Stimulated activated CD4-positive, alpha-beta T cell treated with anti-CD3 and anti-CD28 coated beads, TNF-alpha, amount 100 ng/mL, for 48 hours (primary cell): ENCODE data around the gene PPIP5K1.
"Not testable (repeated sequence)": the region's sequence is repeated elsewhere in the genome, so short reads cannot be mapped to it uniquely, and the experiment has no call there.

Experiments used
- DNase-seq, 3 donors: peaks; one replicate each; pipeline ENCODE4 v3.0.0-alpha.2; 2020; ENCODE audit warnings: low read depth in 3 of 3

The PPIP5K1 gene

DNA sequence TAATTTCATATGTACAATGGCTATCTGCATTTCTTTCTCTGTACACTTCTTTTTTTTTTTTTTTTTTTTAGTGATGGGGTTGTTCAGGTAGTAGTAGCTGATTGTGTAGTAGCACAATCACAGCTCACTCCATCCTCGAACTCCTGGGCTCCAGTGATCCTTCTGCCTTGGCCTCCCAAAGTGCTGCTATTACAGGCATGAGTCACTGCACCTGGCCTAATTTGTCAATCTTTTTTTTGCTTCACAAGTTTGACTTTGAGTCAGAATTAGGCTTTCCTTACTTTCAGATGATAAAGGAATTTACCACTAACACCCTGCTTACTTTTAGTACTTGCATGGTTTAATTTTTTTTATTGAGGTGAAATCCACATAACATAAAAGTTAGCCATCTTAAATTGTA is 44.6 kb downstream of the PPIP5K1 start:
- no peak for DNase-seq

DNA sequence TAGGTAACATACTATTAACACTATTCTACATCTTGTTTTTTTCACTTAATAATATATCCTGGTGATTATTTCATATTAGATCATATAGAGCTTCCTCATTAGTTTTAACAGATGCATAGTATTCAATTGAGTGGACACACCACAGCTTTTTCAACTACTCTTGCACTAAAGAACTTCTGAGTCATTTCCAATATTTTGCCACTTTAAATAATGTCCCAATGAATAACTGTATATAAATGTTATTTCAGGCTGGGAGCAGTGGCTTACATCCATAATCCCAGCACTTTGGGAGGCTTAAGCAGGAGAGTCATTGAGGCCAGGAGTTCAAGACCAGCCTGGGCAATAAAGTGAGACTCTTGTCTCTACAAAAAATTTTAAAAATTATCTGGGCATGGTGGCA is 45.7 kb downstream of the PPIP5K1 start:
- DNase-seq = no peak

DNA sequence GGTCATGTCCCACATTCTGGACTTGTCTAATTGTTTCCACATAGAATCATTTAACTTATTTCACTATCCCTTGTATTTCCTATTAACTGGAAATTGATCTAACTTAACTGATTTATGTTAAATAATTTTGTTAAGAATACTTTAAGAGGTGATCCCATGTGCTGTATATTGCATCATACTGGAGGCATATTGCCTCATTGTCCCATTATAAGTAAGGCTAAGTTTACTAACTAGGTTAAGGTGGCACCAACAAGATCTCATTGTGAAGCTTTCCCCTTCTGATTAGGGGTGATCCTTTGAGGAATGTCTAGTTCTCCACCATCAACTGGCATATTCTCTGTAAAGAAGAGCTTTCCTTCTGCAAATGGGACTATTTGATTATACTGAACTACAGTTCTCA is 48.2 kb downstream of the PPIP5K1 start:
- no peak for DNase-seq

DNA sequence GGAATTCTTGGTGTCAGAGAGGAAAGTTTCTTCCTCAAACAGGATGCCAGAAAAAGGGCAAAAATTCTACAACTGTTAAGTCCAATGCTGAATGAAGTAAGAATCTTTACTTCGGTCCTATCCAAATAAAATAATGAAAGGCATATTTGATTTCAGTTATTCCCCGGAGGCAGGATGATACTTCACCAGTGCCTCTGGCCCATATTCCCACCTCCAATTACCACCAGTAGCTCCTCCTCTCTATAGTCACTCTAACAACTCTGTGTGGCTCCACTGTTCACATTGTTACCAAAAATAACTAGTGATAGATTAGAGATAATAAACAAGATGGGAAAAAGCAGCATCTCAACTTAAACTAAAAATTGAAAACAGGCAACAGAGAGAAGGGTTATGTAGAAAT is 51.9 kb downstream of the PPIP5K1 start:
- no peak for DNase-seq

DNA sequence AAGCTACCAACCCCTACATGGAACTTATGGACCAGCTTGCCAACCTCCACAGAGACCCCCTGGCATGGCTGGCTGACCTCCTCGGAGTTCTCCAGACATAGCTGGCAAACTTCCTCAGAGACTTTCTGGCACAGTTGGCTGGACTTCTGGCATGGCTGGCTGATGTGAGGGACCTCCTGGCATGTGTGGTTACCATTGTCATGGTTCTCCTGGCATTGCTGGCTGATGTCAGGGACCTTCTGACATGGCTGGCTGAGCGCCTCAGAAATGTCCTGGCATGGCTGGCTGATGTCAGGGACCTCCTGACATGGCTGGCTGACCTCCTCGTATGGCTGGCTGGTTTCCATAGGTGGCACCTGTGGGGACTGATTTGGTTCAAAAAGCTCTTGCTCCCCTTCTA is 55.1 kb downstream of the PPIP5K1 start:
- no peak for DNase-seq

DNA sequence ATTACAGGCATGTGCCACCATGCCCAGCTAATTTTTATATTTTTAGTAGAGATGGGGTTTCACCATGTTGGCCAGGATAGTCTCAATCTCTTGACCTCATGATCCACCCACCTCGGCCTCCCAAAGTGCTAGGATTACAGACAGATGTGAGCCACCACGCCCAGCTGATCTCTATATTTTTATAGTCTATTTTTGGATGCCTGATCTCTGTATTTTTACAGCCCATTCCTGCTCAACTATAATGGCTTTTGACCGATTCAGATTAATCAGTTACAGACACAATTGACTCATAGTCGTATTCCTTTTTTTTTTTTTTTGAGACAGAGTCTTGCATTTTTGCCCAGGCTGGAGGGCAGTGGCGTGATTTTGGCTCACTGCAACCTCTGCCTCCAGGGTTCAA is 57.2 kb downstream of the PPIP5K1 start:
- not testable (repeated sequence) for DNase-seq

DNA sequence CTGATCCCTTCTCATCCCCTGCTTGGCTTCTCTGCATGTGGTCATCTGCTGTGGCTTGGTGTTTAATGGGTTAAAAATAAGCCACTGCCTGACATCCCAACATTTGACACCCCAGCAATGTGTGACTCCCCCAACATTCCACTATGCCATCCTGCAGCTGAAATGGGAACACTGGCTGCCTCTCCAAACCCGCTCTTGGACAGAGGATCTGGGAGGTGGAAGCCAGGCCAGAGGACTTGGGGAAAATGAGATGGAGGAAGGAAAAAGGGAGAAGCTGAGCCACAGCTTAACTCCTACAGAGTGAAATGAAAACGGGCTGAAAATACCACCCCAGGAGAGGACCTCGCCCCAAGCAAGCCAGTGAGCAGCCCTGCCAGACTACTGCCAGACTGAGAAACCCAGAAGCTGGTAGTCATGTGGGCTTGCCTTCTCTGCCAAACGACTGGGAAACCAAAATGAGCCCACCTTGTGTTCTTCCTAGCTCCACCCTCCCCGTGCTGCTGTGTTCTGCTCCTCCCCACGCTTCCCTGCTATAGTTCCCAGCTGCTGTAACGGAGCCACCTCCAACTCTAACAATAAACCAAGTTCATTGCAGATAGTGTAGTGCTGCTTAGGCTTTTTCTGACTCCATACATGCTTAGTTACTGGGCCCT is 58.9 kb downstream of the PPIP5K1 start:
- no peak for DNase-seq

DNA sequence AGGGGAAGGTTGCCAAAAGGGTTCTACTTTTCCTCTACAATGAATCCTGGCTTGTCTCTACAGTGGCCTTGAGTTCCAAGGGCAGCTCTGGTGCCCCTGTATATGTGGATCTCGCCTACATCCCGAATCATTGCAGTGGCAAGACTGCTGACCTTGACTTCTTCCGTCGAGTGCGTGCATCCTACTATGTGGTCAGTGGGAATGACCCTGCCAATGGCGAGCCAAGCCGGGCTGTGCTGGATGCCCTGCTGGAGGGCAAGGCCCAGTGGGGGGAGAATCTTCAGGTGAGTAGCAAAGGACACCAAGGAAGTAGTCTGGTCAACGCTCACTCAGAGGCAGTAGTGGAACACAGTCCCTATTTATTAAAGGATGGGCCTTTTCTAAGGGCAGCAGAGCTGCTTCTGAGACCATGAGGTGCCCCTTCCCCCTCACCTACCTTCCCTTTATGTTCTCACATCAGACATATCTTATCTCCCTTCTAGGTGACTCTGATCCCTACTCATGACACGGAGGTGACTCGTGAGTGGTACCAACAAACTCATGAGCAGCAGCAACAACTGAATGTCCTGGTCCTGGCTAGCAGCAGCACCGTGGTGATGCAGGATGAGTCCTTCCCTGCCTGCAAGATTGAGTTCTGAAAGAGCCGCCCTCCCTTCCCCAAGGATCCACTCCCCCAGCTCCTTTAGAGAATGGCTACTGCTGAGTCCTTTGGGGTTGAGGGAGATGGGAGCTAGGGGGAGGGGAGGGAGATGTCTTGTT is 60.2 kb downstream of the PPIP5K1 start:
- DNase-seq = no peak

DNA sequence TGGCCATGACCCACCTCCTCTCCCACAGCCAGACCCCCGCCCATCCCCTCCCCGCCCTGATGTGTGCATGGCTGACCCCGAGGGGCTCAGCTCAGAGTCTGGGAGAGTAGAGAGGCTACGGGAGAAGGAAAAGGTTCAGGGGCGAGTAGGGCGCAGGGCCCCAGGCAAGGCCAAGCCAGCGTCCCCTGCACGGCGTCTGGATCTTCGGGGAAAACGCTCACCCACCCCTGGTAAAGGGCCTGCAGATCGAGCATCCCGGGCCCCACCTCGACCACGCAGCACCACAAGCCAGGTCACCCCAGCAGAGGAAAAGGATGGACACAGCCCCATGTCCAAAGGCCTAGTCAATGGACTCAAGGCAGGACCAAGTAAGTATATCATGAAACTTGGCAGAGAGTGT is 60.9 kb downstream of the PPIP5K1 start:
- DNase-seq = no peak

DNA sequence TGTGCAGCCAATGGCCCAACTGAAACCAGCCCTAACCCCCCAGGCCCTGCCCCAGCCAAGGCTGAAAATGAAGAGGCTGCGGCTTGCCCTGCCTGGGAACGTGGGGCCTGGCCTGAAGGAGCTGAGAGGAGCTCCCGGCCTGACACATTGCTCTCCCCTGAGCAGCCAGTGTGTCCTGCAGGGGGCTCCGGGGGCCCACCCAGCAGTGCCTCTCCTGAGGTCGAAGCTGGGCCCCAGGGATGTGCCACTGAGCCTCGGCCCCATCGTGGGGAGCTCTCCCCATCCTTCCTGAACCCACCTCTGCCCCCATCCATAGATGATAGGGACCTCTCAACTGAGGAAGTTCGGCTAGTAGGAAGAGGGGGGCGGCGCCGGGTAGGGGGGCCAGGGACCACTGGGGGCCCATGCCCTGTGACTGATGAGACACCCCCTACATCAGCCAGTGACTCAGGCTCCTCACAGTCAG is 61.4 kb downstream of the PPIP5K1 start:
- DNase-seq = no peak

DNA sequence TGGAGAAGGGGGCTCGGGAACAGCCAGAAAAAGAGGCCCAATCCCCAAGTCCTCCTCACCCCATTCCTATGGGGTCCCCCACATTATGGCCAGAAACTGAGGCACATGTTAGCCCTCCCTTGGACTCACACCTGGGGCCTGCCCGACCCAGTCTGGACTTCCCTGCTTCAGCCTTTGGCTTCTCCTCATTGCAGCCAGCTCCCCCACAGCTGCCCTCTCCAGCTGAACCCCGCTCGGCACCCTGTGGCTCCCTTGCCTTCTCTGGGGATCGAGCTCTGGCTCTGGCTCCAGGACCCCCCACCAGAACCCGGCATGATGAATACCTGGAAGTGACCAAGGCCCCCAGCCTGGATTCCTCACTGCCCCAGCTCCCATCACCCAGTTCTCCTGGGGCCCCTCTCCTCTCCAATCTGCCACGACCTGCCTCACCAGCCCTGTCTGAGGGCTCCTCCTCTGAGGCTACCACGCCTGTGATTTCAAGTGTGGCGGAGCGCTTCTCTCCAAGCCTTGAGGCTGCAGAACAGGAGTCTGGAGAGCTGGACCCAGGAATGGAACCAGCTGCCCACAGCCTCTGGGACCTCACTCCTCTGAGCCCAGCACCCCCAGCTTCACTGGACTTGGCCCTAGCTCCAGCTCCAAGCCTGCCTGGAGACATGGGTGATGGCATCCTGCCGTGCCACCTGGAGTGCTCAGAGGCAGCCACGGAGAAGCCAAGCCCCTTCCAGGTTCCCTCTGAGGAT is 62.0 kb downstream of the PPIP5K1 start:
- DNase-seq = no peak

DNA sequence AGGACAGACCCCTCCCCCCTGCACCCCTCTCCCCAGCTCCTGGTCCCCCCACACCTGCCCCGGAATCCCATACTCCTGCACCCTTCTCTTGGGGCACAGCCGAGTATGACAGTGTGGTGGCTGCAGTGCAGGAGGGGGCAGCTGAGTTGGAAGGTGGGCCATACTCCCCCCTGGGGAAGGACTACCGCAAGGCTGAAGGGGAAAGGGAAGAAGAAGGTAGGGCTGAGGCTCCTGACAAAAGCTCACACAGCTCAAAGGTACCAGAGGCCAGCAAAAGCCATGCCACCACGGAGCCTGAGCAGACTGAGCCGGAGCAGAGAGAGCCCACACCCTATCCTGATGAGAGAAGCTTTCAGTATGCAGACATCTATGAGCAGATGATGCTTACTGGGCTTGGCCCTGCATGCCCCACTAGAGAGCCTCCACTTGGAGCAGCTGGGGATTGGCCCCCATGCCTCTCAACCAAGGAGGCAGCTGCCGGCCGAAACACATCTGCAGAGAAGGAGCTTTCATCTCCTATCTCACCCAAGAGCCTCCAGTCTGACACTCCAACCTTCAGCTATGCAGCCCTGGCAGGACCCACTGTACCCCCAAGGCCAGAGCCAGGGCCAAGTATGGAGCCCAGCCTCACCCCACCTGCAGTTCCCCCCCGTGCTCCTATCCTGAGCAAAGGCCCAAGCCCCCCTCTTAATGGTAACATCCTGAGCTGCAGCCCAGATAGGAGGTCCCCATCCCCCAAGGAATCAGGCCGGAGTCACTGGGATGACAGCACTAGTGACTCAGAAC is 62.8 kb downstream of the PPIP5K1 start:
- DNase-seq = no peak

DNA sequence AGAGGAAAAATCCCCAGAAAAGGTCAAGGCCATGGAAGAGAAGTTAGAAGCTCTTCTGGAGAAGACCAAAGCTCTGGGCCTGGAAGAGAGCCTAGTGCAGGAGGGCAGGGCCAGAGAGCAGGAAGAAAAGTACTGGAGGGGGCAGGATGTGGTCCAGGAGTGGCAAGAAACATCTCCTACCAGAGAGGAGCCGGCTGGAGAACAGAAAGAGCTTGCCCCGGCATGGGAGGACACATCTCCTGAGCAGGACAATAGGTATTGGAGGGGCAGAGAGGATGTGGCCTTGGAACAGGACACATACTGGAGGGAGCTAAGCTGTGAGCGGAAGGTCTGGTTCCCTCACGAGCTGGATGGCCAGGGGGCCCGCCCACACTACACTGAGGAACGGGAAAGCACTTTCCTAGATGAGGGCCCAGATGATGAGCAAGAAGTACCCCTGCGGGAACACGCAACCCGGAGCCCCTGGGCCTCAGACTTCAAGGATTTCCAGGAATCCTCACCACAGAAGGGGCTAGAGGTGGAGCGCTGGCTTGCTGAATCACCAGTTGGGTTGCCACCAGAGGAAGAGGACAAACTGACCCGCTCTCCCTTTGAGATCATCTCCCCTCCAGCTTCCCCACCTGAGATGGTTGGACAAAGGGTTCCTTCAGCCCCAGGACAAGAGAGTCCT is 63.6 kb downstream of the PPIP5K1 start:
- no peak for DNase-seq

DNA sequence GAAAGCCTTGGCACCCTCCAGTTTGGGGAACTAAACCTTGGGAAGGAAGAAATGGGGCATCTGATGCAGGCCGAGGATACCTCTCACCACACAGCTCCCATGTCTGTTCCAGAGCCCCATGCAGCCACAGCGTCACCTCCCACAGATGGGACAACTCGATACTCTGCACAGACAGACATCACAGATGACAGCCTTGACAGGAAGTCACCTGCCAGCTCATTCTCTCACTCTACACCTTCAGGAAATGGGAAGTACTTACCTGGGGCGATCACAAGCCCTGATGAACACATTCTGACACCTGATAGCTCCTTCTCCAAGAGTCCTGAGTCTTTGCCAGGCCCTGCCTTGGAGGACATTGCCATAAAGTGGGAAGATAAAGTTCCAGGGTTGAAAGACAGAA is 64.9 kb downstream of the PPIP5K1 start:
- DNase-seq = no peak

DNA sequence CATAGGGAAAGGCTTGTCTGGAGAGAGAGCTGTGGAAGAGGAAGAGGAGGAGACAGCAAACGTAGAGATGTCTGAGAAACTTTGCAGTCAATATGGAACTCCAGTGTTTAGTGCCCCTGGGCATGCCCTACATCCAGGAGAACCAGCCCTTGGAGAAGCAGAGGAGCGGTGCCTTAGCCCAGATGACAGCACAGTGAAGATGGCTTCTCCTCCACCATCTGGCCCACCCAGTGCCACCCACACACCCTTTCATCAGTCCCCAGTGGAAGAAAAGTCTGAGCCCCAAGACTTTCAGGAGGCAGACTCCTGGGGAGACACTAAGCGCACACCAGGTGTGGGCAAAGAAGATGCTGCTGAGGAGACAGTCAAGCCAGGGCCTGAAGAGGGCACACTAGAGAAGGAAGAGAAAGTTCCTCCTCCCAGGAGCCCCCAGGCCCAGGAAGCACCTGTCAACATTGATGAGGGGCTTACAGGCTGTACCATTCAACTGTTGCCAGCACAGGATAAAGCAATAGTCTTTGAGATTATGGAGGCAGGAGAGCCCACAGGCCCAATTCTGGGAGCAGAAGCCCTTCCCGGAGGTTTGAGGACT is 65.7 kb downstream of the PPIP5K1 start:
- DNase-seq = no peak

DNA sequence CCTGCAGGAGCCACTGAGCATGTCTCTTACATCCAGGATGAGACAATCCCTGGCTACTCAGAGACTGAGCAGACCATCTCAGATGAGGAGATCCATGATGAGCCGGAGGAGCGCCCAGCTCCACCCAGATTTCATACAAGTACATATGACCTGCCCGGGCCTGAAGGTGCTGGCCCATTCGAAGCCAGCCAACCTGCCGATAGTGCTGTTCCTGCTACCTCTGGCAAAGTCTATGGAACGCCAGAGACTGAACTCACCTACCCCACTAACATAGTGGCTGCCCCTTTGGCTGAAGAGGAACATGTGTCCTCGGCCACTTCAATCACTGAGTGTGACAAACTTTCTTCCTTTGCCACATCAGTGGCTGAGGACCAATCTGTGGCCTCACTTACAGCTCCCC is 66.4 kb downstream of the PPIP5K1 start:
- no peak for DNase-seq

DNA sequence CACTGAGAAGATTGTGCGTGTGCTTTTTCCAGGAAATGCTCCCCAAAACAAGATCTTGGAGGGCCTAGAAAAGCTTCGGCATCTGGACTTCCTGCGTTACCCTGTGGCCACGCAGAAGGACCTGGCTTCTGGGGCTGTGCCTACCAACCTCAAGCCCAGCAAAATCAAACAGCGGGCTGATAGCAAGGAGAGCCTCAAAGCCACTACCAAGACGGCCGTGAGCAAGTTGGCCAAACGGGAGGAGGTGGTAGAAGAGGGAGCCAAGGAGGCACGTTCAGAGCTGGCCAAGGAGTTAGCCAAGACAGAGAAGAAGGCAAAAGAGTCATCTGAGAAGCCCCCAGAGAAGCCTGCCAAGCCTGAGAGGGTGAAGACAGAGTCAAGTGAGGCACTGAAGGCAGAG is 67.8 kb downstream of the PPIP5K1 start:
- DNase-seq = no peak

DNA sequence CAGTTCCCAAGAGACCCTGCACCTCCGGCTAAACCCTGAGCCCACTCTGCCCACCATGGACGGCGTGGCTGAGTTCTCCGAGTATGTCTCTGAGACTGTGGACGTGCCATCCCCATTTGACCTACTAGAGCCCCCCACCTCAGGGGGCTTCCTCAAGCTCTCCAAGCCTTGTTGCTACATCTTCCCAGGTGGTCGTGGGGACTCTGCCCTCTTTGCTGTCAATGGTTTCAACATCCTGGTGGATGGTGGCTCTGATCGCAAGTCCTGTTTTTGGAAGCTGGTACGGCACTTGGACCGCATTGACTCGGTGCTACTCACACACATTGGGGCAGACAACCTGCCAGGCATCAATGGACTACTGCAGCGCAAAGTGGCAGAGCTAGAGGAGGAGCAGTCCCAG is 68.6 kb downstream of the PPIP5K1 start:
- DNase-seq = no peak

DNA sequence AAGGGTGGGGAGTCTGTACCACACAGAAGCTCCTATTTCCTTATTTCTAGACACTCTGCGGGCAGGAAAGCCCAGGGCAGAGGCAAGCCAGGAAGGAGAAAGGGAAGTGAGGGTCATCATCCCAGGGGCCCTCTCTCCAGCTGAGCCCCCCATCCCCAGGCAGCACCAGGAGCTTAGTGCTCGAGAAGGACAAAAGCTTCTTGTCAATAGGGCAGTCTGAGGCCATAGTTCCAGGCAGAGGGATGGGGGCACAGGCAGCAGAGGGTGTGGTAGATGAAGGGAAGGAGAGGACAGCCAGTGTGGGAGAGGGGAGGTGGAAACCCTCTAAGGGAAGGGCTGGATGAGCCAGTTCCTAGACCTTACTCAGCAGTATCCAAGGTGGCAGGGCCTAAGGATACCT is 69.9 kb downstream of the PPIP5K1 start:
- DNase-seq = no peak

DNA sequence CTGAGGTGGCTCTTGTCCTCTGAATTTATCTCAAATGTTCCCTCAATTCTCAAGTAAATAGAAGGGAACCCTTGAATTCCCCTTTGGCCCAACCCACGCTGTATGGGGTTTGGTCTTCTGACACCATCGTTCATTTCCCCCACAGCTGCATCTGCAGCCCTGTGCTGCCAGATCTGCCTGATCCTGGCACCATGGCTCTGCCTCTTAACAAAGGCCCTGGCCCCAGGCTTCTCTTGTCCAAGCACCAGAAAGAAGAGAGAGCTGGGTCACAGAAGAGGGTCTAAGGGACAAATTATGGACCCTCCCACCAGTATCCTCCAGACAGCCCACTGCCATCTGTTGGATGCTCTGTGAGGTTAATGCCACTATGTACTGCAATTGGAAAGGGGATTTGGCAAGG is 70.8 kb downstream of the PPIP5K1 start:
- no peak for DNase-seq

DNA sequence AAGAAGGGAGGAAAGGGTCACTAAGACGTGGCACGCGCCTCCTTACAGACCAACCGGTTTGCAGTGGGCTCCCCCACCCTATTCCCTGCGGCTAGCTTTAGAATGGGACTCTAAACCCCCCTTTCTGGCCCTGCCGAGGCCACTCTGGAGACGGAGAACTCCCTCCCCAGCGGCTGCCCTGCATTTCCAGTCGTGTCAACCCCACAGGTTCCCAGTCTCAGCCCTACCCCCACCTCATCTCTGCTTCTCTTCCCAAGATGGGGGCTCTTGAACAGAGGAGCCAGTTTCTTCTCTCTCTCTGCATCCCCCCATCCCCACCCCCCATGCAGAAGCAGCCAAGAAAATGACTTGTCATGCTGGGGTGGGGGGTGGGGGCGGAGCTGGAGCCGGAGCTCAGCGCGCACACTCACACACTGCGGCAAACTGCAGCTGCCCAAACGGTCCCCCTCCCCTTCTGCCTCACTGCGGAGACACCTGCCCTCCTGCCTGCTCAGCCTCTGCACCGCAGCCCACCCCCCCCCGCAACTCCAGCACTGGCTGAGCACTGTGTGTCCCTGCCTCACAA is 71.7 kb downstream of the PPIP5K1 start:
- no peak for DNase-seq
